Smooth muscle cell (in vitro differentiated cells): Measurements from ENCODE around the gene RAD51. TPM values are rescaled to one million over a fixed set of nuclear protein-coding genes. Genes with fewer than 3 reads are reported as not detected.

ENCODE experiments used
- DNase-seq: peaks from one replicate; lab custom pipeline; 2025; ENCODE audit not compliant: unreplicated experiment; lab: John Stamatoyannopoulos, UW
- H2AFZ ChIP-seq: fragments of 200-600 bp; sonication (generic); 2 replicates; pipeline ENCODE4 v1.6.0; 2016; ENCODE audit warnings: antibody characterized with exemption, low read depth, mild to moderate bottlenecking
- H3F3A ChIP-seq: fragments of 200-600 bp; sonication (generic); 2 replicates; pipeline ENCODE4 v1.6.0; 2017; ENCODE audit warnings: antibody characterized with exemption, low read depth
- H3K27ac ChIP-seq: fragments of 200-600 bp; sonication (generic); 2 replicates; pipeline ENCODE4 v1.5.1; 2016; ENCODE audit warnings: low read depth, mild to moderate bottlenecking
- H3K27me3 ChIP-seq: fragments of 200-600 bp; sonication (generic); 2 replicates; pipeline ENCODE4 v1.6.1; 2016; ENCODE audit warnings: low read depth, mild to moderate bottlenecking
- H3K36me3 ChIP-seq: fragments of 200-600 bp; sonication (generic); 2 replicates; pipeline ENCODE4 v1.5.1; 2016; ENCODE audit warnings: low read depth
- H3K4me1 ChIP-seq: fragments of 200-600 bp; sonication (generic); 2 replicates; pipeline ENCODE4 v1.5.1; 2016; ENCODE audit warnings: low read depth
- H3K4me2 ChIP-seq: fragments of 200-600 bp; sonication (generic); 2 replicates; pipeline ENCODE4 v1.6.0; 2016; ENCODE audit warnings: mild to moderate bottlenecking
- H3K4me3 ChIP-seq: fragments of 200-600 bp; sonication (generic); 2 replicates; pipeline ENCODE4 v1.5.1; 2016; ENCODE audit warnings: mild to moderate bottlenecking
- H3K79me2 ChIP-seq: fragments of 200-600 bp; sonication (generic); 2 replicates; pipeline ENCODE4 v1.6.0; 2016; ENCODE audit warnings: low read depth, mild to moderate bottlenecking
- H3K9ac ChIP-seq: fragments of 200-600 bp; sonication (generic); 2 replicates; pipeline ENCODE4 v1.6.0; 2016; ENCODE audit warnings: low read depth
- H3K9me3 ChIP-seq: fragments of 200-600 bp; sonication (generic); replicated peaks from 2 replicates; pipeline ENCODE4 v1.5.1; 2016; ENCODE audit warnings: low read depth
- H4K20me1 ChIP-seq: fragments of 200-600 bp; sonication (generic); 2 replicates; pipeline ENCODE4 v1.6.0; 2016; ENCODE audit warnings: low read depth
- WGBS: methylation state at CpG from one replicate; pipeline ENCODE4 v1.1.7; 2016; ENCODE audit warnings: low lambda C conversion rate; 5-methylcytosine and 5-hydroxymethylcytosine counted together
- polyA plus RNA-seq: library from polyadenylated mRNA; unstranded; fragments of >200 nt; fragmentation: Nextera tagmentation; extraction: Ambion mirVana; gene quantifications from 2 replicates; pipeline ENCODE4 v1.2.1, GENCODE V29; 2016
- total RNA-seq: library from RNA; depleted of rRNA; stranded (reverse); fragments of >200 nt; gene quantifications from 2 replicates; pipeline ENCODE4 v1.2.3, GENCODE V29; 2014
- TF ChIP-seq, protein P1 (sequence below): fragments of 200-600 bp; sonication (generic); IDR thresholded peaks from 2 replicates; pipeline ENCODE4 v1.5.1; 2017; ENCODE audit warnings: borderline replicate concordance, mild to moderate bottlenecking, antibody characterized with exemption; ENCODE audit not compliant: insufficient read depth, poor library complexity, severe bottlenecking

The RAD51 gene
- total and polyA plus RNA-seq, 2 experiments from 2014 or later = 9.2 to 15.2 TPM

DNA sequence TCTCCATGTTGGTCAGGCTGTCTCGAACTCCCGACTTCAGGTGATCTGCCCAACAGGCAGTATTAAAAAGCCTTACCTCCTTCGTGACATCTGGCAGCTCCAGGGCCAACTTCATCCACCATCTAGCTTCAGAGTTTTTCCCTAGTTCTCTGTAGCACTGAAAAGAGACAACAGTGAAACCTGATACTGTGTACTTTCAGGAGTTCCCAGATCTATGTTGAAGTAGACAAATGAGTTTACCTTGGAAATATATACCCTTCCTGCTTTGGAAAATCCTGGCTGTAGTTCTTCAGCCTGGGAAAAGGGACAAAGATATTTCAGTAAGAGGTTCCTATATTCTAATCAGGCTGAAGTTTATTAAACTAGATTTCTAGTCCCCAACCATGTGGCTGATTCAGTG lies 42.1 kb downstream of the RAD51 start:
- H3K27ac ChIP-seq = no peak overlapping the region
- no peaks in the 10 kb centered on the region for H3F3A ChIP-seq
- no peak for DNase-seq
- H3K9ac ChIP-seq = no peak overlapping the region
- no peak overlapping the region for H2AFZ ChIP-seq
- 92% methylated on average over 3 of the region's 3 CpGs for WGBS
- no peaks in the 10 kb centered on the region for H4K20me1 ChIP-seq
- H3K36me3 ChIP-seq = peaks cover 7% of the 10 kb centered on the region
- no peaks in the 10 kb centered on the region for H3K79me2 ChIP-seq
- H3K27me3 ChIP-seq = no peaks in the 10 kb centered on the region
- H3K4me3 ChIP-seq = no peak overlapping the region
- no peaks in the 10 kb centered on the region for H3K4me1 ChIP-seq
- H3K9me3 ChIP-seq = no peaks in the 10 kb centered on the region
- no peak overlapping the region for H3K4me2 ChIP-seq
- TF ChIP-seq, protein P1, sequence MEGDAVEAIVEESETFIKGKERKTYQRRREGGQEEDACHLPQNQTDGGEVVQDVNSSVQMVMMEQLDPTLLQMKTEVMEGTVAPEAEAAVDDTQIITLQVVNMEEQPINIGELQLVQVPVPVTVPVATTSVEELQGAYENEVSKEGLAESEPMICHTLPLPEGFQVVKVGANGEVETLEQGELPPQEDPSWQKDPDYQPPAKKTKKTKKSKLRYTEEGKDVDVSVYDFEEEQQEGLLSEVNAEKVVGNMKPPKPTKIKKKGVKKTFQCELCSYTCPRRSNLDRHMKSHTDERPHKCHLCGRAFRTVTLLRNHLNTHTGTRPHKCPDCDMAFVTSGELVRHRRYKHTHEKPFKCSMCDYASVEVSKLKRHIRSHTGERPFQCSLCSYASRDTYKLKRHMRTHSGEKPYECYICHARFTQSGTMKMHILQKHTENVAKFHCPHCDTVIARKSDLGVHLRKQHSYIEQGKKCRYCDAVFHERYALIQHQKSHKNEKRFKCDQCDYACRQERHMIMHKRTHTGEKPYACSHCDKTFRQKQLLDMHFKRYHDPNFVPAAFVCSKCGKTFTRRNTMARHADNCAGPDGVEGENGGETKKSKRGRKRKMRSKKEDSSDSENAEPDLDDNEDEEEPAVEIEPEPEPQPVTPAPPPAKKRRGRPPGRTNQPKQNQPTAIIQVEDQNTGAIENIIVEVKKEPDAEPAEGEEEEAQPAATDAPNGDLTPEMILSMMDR = no peak

DNA sequence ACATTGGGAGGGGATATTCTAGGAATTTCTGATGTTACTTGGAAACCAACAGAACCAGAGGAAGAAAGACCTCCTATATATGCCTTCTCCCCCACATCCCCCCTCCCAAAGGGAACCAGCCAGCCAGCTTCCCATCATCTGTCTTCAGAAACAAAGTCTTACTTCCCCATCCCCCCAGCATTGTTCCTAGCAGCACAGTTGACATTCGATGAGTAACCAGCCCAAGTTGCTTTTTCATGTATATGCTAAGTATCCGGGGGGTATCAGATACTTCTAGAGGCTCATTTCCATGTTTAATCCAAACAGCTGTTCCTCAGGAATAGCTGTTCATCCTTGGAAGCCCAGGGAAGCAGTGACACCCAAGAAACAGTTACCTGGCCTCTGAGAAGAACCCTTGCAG lies 44.1 kb downstream of the RAD51 start:
- no peaks in the 10 kb centered on the region for H3K9me3 ChIP-seq
- H3K4me1 ChIP-seq = no peaks in the 10 kb centered on the region
- no peaks in the 10 kb centered on the region for H4K20me1 ChIP-seq
- TF ChIP-seq, protein P1 = no peak
- no peaks in the 10 kb centered on the region for H3K27me3 ChIP-seq
- H3K79me2 ChIP-seq = no peaks in the 10 kb centered on the region
- no peak for DNase-seq
- no peak overlapping the region for H2AFZ ChIP-seq
- H3K36me3 ChIP-seq = peaks cover 7% of the 10 kb centered on the region
- H3K9ac ChIP-seq = no peak overlapping the region
- no peak overlapping the region for H3K4me3 ChIP-seq
- WGBS = 77% methylated on average over 2 of the region's 2 CpGs
- H3K27ac ChIP-seq = no peak overlapping the region
- H3F3A ChIP-seq = no peaks in the 10 kb centered on the region
- no peak overlapping the region for H3K4me2 ChIP-seq

DNA sequence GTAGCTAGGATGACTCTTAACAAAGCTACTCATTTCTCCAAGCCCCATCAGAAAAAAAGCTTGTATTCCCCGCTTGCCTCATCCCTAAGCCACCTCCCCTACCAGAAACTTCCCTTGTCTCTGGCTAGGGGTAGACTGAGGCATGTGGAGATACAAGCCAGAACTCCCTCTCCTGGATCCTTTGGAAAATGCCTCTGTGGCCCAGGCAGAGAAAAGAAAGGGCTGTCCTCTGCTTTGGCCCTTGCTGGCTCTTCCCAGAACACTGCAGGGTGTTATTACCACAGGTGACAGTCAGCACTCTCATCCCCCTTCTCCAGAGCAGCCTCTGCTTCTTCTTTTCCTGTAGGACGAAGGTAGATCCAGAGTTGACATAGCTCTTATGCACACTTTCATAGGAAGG lies 44.9 kb downstream of the RAD51 start:
- no peaks in the 10 kb centered on the region for H3K9me3 ChIP-seq
- no peaks in the 10 kb centered on the region for H3K4me1 ChIP-seq
- no peaks in the 10 kb centered on the region for H4K20me1 ChIP-seq
- H3F3A ChIP-seq = no peaks in the 10 kb centered on the region
- 98% methylated on average over 2 of the region's 2 CpGs for WGBS
- H3K27ac ChIP-seq = no peak overlapping the region
- DNase-seq = no peak
- H3K36me3 ChIP-seq = peaks cover 7% of the 10 kb centered on the region
- no peak overlapping the region for H3K4me2 ChIP-seq
- H2AFZ ChIP-seq = no peak overlapping the region
- H3K27me3 ChIP-seq = no peaks in the 10 kb centered on the region
- no peaks in the 10 kb centered on the region for H3K79me2 ChIP-seq
- H3K4me3 ChIP-seq = no peak overlapping the region
- TF ChIP-seq, protein P1 = no peak
- H3K9ac ChIP-seq = no peak overlapping the region

DNA sequence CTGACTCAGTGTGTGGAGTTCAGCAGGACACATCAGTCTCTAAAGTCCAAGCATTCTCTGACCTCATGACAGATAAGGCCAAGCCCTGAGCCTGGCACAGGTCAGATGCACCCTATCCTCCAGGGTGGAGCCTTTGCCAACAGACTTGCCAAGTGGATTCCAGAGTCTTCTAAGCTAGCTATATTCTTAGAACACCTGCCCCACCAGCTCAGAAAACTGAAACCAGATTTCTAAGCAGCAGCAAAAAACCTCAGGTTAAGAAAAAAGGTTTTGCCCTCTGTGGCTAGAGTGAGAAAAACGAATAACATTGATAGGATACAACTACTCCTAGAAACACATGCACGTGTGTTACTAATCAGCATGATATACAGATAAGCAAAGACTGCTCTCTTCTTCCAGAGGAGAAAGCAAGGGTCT lies 48.5 kb downstream of the RAD51 start:
- TF ChIP-seq, protein P1 = no peak
- H3K79me2 ChIP-seq = no peaks in the 10 kb centered on the region
- H3F3A ChIP-seq = no peaks in the 10 kb centered on the region
- H3K4me2 ChIP-seq = no peak overlapping the region
- H2AFZ ChIP-seq = no peak overlapping the region
- H3K4me1 ChIP-seq = no peaks in the 10 kb centered on the region
- no peaks in the 10 kb centered on the region for H3K9me3 ChIP-seq
- peak overlapping the region; percentile 71 for H3K27ac ChIP-seq
- no peaks in the 10 kb centered on the region for H3K27me3 ChIP-seq
- peak overlapping the region; percentile 47 for H3K9ac ChIP-seq
- H3K36me3 ChIP-seq = no peaks in the 10 kb centered on the region
- 76% methylated on average over 2 of the region's 2 CpGs for WGBS
- no peaks in the 10 kb centered on the region for H4K20me1 ChIP-seq
- H3K4me3 ChIP-seq = no peak overlapping the region
- DNase-seq = no peak
